PC-3 (cell line): ENCODE measurements around the gene RFT1. TPM values are rescaled to one million over a fixed set of nuclear protein-coding genes. Genes with fewer than 3 reads are reported as not detected.

Source experiments
- ATAC-seq: fragments of 200-7000 bp; cut with Tn5 transposase; 2 replicates; pipeline ENCODE4 v1.9.1; 2020; ENCODE audit warnings: mild to moderate bottlenecking, moderate library complexity
- BruUV-seq: library from RNA; stranded (reverse); fragments of 400-500 nt; replicated peaks from 2 replicates; lab custom pipeline; 2021; lab: Mats Ljungman, UMichigan
- CTCF ChIA-PET: fragments of 300-600 bp; sonication (Branson Sonifier 250); formaldehyde crosslinking; loops from one replicate; lab custom pipeline; 2022; ENCODE audit warnings: antibody characterized with exemption; lab: Charles Lee
- POLR2A ChIA-PET: fragments of 300-600 bp; sonication (Branson Sonifier 250); formaldehyde crosslinking; loops from one replicate; lab custom pipeline; 2022; ENCODE audit warnings: antibody characterized with exemption; ENCODE audit not compliant: unreplicated experiment; lab: Charles Lee
- DNase-seq: peaks from one replicate; pipeline ENCODE4 v3.0.0-alpha.2; 2015
- H2AFZ ChIP-seq: fragments of 300-600 bp; sonication (generic); 2 replicates; pipeline ENCODE4 v1.6.0; 2016; ENCODE audit warnings: antibody characterized with exemption, low read length
- H3F3A ChIP-seq: fragments of 300-600 bp; sonication (generic); one replicate; pipeline ENCODE4 v1.6.0; 2017; ENCODE audit warnings: antibody characterized with exemption, low read length, control low read depth, mild to moderate bottlenecking; ENCODE audit not compliant: unreplicated experiment
- H3K27ac ChIP-seq: fragments of 300-600 bp; sonication (generic); 2 replicates; pipeline ENCODE4 v1.5.1; 2016; ENCODE audit warnings: mild to moderate bottlenecking, low read length
- H3K27me3 ChIP-seq: fragments of 300-600 bp; sonication (generic); 2 replicates; pipeline ENCODE4 v1.6.1; 2016; ENCODE audit warnings: low read length, mixed read lengths
- H3K36me3 ChIP-seq: fragments of 300-600 bp; sonication (generic); 2 replicates; pipeline ENCODE4 v1.6.1; 2016; ENCODE audit warnings: low read depth, mixed run types, low read length, mixed read lengths
- H3K4me1 ChIP-seq: fragments of 300-600 bp; sonication (generic); 2 replicates; pipeline ENCODE4 v1.5.1; 2016; ENCODE audit warnings: low read length; ENCODE audit not compliant: insufficient read depth
- H3K4me2 ChIP-seq: fragments of 300-600 bp; sonication (generic); 2 replicates; pipeline ENCODE4 v1.6.0; 2016; ENCODE audit warnings: low read length
- H3K4me3 ChIP-seq: fragments of 300-600 bp; sonication (generic); 2 replicates; pipeline ENCODE4 v1.5.1; 2016; ENCODE audit warnings: mild to moderate bottlenecking, low read length, mixed read lengths
- H3K79me2 ChIP-seq: fragments of 300-600 bp; sonication (generic); 2 replicates; pipeline ENCODE4 v1.6.1; 2017; ENCODE audit warnings: low read length, mixed read lengths
- H3K9ac ChIP-seq: fragments of 300-600 bp; sonication (generic); 2 replicates; pipeline ENCODE4 v1.6.0; 2016; ENCODE audit warnings: mild to moderate bottlenecking, low read length
- H3K9me2 ChIP-seq: fragments of 300-600 bp; sonication (generic); replicated peaks from 2 replicates; pipeline ENCODE4 v1.6.1; 2016; ENCODE audit warnings: mixed run types, low read length, mixed read lengths
- H3K9me3 ChIP-seq: fragments of 300-600 bp; sonication (generic); 2 replicates; pipeline ENCODE4 v1.6.1; 2016; ENCODE audit warnings: low read length, mixed read lengths
- H4K20me1 ChIP-seq: fragments of 300-600 bp; sonication (generic); 2 replicates; pipeline ENCODE4 v1.6.1; 2016; ENCODE audit warnings: low read length, mixed read lengths
- CTCF ChIP-seq: fragments of 300-600 bp; sonication (generic); conservative IDR thresholded peaks from 2 replicates; pipeline ENCODE4 v1.5.1; 2017; ENCODE audit warnings: antibody characterized with exemption, low read depth, mild to moderate bottlenecking, low read length
- EZH2 ChIP-seq: fragments of 300-600 bp; sonication (generic); IDR thresholded peaks from one replicate; pipeline ENCODE4 v1.6.1; 2017; ENCODE audit warnings: antibody characterized with exemption, mild to moderate bottlenecking, low read length; ENCODE audit not compliant: unreplicated experiment
- EZH2phosphoT487 ChIP-seq: fragments of 300-600 bp; sonication (generic); IDR thresholded peaks from 2 replicates; pipeline ENCODE4 v1.6.1; 2018; ENCODE audit warnings: mild to moderate bottlenecking, antibody characterized with exemption, low read length, borderline replicate concordance
- intact Hi-C: fragments of 100-400 bp; cut with micrococcal nuclease; formaldehyde crosslinking; loops from 2 replicates; pipeline ENCODE4 v1.9.0; 2023
- total RNA-seq: library from RNA; depleted of rRNA; stranded (reverse); fragments of >200 nt; gene quantifications from 2 replicates; pipeline ENCODE4 v1.2.3, GENCODE V29; 2014

Gene RFT1
- total RNA-seq, 1 experiment from 2014 or later, result 24.6 TPM

DNA sequence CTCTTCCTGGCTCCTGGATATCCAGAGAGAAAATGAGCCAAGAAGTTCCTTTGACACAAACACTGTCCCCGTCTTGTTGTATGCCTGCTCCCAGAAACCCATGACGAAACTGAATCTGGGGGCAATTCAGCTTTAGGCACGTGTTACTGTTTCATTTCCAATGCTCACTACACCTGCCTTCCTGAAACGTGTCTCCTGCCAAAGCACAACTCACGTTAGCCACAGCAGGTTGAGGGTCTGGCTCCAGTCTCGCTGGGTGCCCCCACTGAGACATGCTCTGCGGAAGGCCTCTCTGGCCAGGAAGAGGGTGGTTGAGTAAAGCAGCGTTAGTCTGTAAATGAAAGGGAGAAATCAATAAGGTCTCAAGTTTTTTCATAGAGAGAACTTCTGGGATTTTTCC lies 6.7 kb downstream of the RFT1 start:
- intact Hi-C loops, result no loop called here
- no peak for ATAC-seq
- Histone ChIP-seq H3K4me1 (no peaks in the 10 kb centered on the region), H3K36me3 (peaks cover 34% of the 10 kb centered on the region), H3K79me2 (peaks cover 4% of the 10 kb centered on the region), H3K9me2 (no peaks in the 10 kb centered on the region), H3K9ac (no peak overlapping the region), H2AFZ (no peak overlapping the region), H4K20me1 (no peaks in the 10 kb centered on the region), H3K4me3 (no peak overlapping the region), H3K9me3 (no peaks in the 10 kb centered on the region), H3K4me2 (no peak overlapping the region), H3F3A (no peaks in the 10 kb centered on the region), H3K27ac (no peak overlapping the region), H3K27me3 (no peaks in the 10 kb centered on the region)
- DNase-seq, result no peak
- ChIA-PET POLR2A (no interaction called here), CTCF (no interaction called here)
- TF ChIP-seq CTCF (no peak), EZH2 (no peak), EZH2phosphoT487 (no peak)
- BruUV-seq, result no TSS peak

DNA sequence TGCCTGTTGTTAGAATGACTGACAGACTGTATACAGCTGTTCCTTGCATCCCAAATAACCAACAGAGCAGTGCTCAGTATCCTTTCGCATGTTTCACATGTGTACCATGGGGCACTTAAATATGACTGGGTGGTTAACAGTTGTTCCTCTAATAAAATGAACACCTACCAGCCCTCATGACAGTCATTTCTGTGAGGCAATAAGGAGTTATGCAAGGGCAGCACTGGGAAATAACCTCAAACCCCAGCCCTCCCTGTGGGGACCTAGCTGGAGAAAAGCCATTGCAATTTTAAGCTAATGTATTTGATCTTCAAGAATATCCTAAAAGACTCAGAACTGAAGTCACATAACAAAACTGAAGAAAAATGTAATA lies 7.3 kb downstream of the RFT1 start:
- TF ChIP-seq EZH2phosphoT487 (no peak), EZH2 (no peak), CTCF (no peak)
- intact Hi-C loops, result no loop called here
- Histone ChIP-seq H3K9me3 (no peaks in the 10 kb centered on the region), H3K27ac (no peak overlapping the region), H3F3A (no peaks in the 10 kb centered on the region), H3K27me3 (no peaks in the 10 kb centered on the region), H3K36me3 (peaks cover 35% of the 10 kb centered on the region), H3K9me2 (no peaks in the 10 kb centered on the region), H3K4me3 (no peak overlapping the region), H3K4me2 (no peak overlapping the region), H2AFZ (no peak overlapping the region), H4K20me1 (no peaks in the 10 kb centered on the region), H3K9ac (no peak overlapping the region), H3K79me2 (no peaks in the 10 kb centered on the region), H3K4me1 (no peaks in the 10 kb centered on the region)
- ATAC-seq (no peak), DNase-seq (no peak)
- ChIA-PET CTCF (no interaction called here), POLR2A (no interaction called here)
- no TSS peak for BruUV-seq

DNA sequence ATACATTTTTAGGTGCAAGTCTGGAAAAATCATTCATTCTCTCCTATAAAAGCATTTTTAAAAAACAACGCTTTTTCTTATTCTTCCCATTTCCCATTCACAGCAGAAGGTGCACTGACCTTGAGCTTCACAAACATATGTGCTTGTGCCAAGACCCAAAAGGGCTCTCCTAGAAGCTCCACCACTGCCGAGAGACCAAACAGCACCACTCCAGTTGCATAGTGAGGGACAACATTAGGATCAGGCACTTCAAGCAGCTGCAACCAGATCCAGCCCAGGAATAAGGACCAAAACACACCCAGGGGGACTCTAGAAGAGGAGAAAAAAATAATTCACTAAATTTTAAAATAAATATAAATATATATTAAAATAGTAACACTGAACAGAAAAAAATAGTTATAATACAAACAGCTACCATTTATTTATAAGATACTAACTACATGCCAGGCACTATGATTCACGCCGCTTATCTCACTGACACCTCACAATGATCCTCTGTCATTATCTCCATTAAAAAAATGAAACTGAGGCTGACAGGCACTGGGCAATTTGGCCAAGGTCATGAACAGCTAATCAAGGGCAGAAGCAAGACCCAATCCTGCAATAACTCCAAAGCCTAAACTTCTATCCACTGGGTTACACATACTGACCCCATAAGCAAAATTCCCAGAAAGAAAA lies 7.8 kb downstream of the RFT1 start:
- no peaks in the 10 kb centered on the region for H4K20me1 ChIP-seq
- H3F3A ChIP-seq, result no peaks in the 10 kb centered on the region
- ChIA-PET CTCF (no interaction called here), POLR2A (no interaction called here)
- no peaks in the 10 kb centered on the region for H3K4me1 ChIP-seq
- H3K27ac ChIP-seq, result no peak overlapping the region
- peaks cover 38% of the 10 kb centered on the region for H3K36me3 ChIP-seq
- no peak overlapping the region for H3K9ac ChIP-seq
- H2AFZ ChIP-seq, result no peak overlapping the region
- no peaks in the 10 kb centered on the region for H3K79me2 ChIP-seq
- BruUV-seq, result no TSS peak
- DNase-seq (no peak), ATAC-seq (no peak)
- no peak overlapping the region for H3K4me3 ChIP-seq
- H3K27me3 ChIP-seq, result no peaks in the 10 kb centered on the region
- no peak overlapping the region for H3K4me2 ChIP-seq
- intact Hi-C loops, result no loop called here
- H3K9me3 ChIP-seq, result no peaks in the 10 kb centered on the region
- H3K9me2 ChIP-seq, result no peaks in the 10 kb centered on the region
- TF ChIP-seq EZH2phosphoT487, result no peak
- TF ChIP-seq EZH2, result no peak
- TF ChIP-seq CTCF, result no peak
